Right lobe of liver (tissue), 6 donors: ENCODE data around the gene TROAP. TPM values are rescaled to one million over a fixed set of nuclear protein-coding genes. Genes with fewer than 3 reads are reported as not detected.
"Not testable (repeated sequence)": the region's sequence is repeated elsewhere in the genome, so short reads cannot be mapped to it uniquely, and the experiment has no call there.

ENCODE experiments used
- ATAC-seq, 4 donors: fragments of 200-7000 bp; cut with Tn5 transposase; one replicate each; pipeline ENCODE4 v1.9.1; 2020; ENCODE audit warnings: mild to moderate bottlenecking in 4 of 4, moderate library complexity in 4 of 4
- DNase-seq, 3 donors: peaks; one replicate each; pipeline ENCODE4 v3.0.0-alpha.2; 2020
- H3K27ac ChIP-seq, 3 donors: fragments of 200-600 bp; one replicate each; pipeline ENCODE4 v1.8.0; 2022
- H3K27me3 ChIP-seq, 2 donors: fragments of 200-600 bp; one replicate each; pipeline ENCODE4 v1.8.0; 2022
- H3K36me3 ChIP-seq, 4 donors: fragments of 200-600 bp; sonication (generic) in 1 of 4; one replicate each; pipeline versions ENCODE4 v1.5.1 to v1.8.0; 2017 to 2022; ENCODE audit warnings: control low read depth in 1 of 4
- H3K4me1 ChIP-seq, 4 donors: fragments of 200-600 bp; sonication (generic) in 1 of 4; one replicate each; pipeline versions ENCODE4 v1.5.1 to v1.8.0; 2017 to 2022; ENCODE audit warnings: control low read depth in 1 of 4
- H3K4me3 ChIP-seq, 3 donors: fragments of 200-600 bp; one replicate each; pipeline ENCODE4 v1.8.0; 2022
- H3K9me3 ChIP-seq, 4 donors: fragments of 200-600 bp; sonication (generic) in 1 of 4; one replicate each; pipeline versions ENCODE4 v1.5.1 to v1.8.0; 2017 to 2022; ENCODE audit warnings: control low read depth in 1 of 4
- POLR2A ChIP-seq: fragments of 450-650 bp; IDR thresholded peaks from one replicate; pipeline ENCODE4 v1.6.1; 2017; ENCODE audit warnings: antibody characterized with exemption, mild to moderate bottlenecking
- WGBS: methylation state at CpG from one replicate; pipeline ENCODE4 v1.1.6; 2018; ENCODE audit warnings: low coverage, low lambda C conversion rate; ENCODE audit not compliant: insufficient coverage; ENCODE audit errors: missing lambda C conversion rate; 5-methylcytosine and 5-hydroxymethylcytosine counted together
- intact Hi-C, 2 donors: fragments of 100-400 bp; cut with DNase I; formaldehyde crosslinking; loops; one replicate each; pipeline versions ENCODE4 v1.11.2 to v1.14.1; 2022
- total RNA-seq, 6 experiments: library from RNA; depleted of rRNA in 2 of 6; stranded (reverse); fragments of >200 nt in 2 of 6; fragmentation: NEBNext Ultra II Directional in 3 of 6; extraction: Animal tissue kit (Norgen Biotek cat#: 25700) in 3 of 6; gene quantifications; one replicate each; pipeline versions ENCODE4 v1.1.0 to v1.2.4, GENCODE V29; 2016 to 2023
- TF ChIP-seq, protein P1 (sequence below), 4 donors: fragments of 200-600 bp in 3 of 4; fragments of 450-650 bp in 1 of 4; IDR thresholded peaks; one replicate each; pipeline versions ENCODE4 v1.5.1 to v1.8.0; 2016 to 2022; ENCODE audit warnings: antibody characterized with exemption in 4 of 4, mild to moderate bottlenecking in 2 of 4
- donor health status: DM: no; HTN: yes; CAD: no.
- donor health status: DM: no; HTN: no; CAD: no.
- donor health status: DM: no; HTN: no; CAD: no.
- donor health status: DM: no; HTN: yes; CAD: no.
- donor health status: DM: no; HTN: yes; CAD: no.

TROAP gene
- total RNA-seq, 6 experiments from 2014 or later = 0.24 to 2.6 (median 0.93) TPM

DNA sequence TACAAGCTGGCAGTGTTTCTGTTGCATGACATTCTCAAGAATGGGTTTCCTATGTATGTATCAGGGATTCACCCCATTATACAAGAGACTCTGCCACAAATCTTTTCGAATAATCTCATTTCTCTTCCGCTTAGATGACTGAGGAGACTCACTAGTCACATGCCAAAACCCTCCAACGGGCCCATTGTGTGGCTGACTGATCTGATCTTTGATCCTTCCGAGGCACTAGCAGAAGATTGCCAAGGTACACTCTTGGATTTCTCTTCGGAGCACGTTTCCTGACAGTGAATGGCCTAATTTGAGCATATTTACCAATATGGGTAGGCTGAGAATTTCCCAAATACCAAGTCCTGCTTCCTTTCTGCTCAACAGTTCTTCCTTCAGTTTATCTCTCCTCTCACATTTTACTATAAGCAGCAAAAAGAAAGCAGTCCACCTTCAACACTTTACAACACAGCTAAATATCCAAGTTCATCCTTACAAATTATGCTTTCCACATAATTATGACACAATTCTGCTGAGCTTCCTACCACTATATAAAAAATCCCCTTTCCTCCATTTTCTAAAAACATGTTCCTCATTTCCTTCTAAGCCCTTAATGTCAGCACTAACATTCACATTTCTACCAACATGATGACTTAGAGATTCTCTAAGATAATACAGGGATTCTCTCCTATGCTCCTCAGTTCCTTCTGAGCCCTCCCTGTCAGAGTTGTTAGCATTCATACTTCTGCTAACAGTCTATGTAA lies 17.1 kb upstream of the TROAP start:
- no peaks in the 10 kb centered on the region for H3K36me3 ChIP-seq
- WGBS = 51% methylated on average over 6 of the region's 6 CpGs
- H3K9me3 ChIP-seq = no peaks in the 10 kb centered on the region
- TF ChIP-seq POLR2A = no peak
- TF ChIP-seq, protein P1, sequence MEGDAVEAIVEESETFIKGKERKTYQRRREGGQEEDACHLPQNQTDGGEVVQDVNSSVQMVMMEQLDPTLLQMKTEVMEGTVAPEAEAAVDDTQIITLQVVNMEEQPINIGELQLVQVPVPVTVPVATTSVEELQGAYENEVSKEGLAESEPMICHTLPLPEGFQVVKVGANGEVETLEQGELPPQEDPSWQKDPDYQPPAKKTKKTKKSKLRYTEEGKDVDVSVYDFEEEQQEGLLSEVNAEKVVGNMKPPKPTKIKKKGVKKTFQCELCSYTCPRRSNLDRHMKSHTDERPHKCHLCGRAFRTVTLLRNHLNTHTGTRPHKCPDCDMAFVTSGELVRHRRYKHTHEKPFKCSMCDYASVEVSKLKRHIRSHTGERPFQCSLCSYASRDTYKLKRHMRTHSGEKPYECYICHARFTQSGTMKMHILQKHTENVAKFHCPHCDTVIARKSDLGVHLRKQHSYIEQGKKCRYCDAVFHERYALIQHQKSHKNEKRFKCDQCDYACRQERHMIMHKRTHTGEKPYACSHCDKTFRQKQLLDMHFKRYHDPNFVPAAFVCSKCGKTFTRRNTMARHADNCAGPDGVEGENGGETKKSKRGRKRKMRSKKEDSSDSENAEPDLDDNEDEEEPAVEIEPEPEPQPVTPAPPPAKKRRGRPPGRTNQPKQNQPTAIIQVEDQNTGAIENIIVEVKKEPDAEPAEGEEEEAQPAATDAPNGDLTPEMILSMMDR (IDR thresholded peaks at IDR 0.05) = no peak
- H3K27ac ChIP-seq = no peak overlapping the region
- DNase-seq (no peak), ATAC-seq (no peak)
- H3K4me1 ChIP-seq = no peaks in the 10 kb centered on the region
- intact Hi-C loops = no loop called here
- H3K4me3 ChIP-seq = no peak overlapping the region
- H3K27me3 ChIP-seq = no peaks in the 10 kb centered on the region

GRCh38 chr12:49309386-49309785 lies 13.7 kb upstream of the TROAP start:
- WGBS = 85% methylated on average over 7 of the region's 7 CpGs
- intact Hi-C loops = no loop called here
- no peak for DNase-seq

DNA sequence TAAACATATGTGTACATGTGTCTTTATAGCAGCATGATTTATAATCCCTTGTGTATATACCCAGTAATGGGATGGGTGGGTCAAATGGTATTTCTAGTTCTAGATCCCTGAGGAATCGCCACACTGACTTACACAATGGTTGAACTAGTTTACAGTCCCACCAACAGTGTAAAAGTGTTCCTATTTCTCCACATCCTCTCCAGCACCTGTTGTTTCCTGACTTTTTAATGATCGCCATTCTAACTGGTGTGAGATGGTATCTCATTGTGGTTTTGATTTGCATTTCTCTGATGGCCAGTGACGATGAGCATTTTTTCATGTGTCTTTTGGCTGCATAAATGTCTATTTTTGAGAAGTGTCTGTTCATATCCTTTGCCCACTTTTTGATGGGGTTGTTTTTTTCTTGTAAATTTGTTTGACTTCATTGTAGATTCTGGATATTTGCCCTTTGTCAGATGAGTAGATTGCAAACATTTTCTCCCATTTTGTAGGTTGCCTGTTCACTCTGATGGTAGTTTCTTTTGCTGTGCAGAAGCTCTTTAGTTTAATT lies 12.5 kb upstream of the TROAP start:
- intact Hi-C loops, H3K27me3 ChIP-seq, ATAC-seq, DNase-seq, H3K4me3 ChIP-seq, H3K9me3 ChIP-seq, H3K27ac ChIP-seq, H3K4me1 ChIP-seq, H3K36me3 ChIP-seq: not testable (repeated sequence)
- WGBS = 50% methylated on average over 1 of the region's 3 CpGs

More at GRCh38 chr12:49309386-49309785, 13.7 kb upstream of the TROAP start:
- Histone ChIP-seq H3K4me1 (no peaks in the 10 kb centered on the region), H3K27me3 (no peaks in the 10 kb centered on the region), H3K27ac (no peak overlapping the region), H3K9me3 (no peaks in the 10 kb centered on the region), H3K36me3 (no peaks in the 10 kb centered on the region), H3K4me3 (no peak overlapping the region)
- no peak for ATAC-seq
- TF ChIP-seq, protein P1 (IDR thresholded peaks at IDR 0.05) = no peak
- TF ChIP-seq POLR2A = no peak

DNA sequence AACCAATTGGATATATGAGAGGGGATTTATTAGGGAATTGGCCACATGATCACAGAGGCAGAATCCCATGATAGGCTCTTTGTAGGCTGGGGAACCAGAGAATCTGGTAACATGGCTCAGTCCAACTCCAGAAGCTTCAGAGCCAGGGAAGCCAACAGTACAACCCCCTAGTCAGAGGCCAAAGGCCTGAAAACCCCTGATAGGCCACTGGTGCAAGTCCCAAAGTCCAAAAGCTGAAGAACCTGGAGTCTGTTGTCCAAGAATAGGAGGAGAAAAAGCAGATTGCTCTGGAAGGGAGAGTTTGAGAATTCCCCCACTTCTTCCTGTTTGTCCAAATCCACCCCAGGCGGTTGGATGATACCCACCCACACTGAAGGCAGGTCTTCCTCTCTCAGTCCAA lies 8.2 kb upstream of the TROAP start:
- TF ChIP-seq, protein P1 (IDR thresholded peaks at IDR 0.05) = no peak
- no peaks in the 10 kb centered on the region for H3K27me3 ChIP-seq

DNA sequence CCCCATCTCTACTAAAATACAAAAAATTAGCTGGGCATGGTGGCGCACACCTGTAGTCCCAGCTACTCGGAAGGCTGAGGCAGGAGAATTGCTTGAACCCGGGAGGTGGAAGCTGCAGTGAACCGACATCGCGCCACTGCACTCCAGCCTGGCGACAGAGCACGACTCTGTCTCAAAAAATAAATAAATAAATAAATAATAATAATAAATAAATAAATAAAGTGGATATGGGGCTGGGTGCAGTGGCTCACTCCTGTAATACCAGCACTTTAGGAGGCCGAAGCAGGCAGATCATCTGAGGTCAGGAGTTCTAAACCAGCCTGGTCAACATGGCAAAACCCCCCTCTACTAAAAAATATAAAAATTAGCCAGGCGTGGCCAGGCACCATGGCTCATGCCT lies 5.9 kb upstream of the TROAP start:
- WGBS = 90% methylated on average over 8 of the region's 10 CpGs
- ATAC-seq, intact Hi-C loops: not testable (repeated sequence)

More for the DNA sequence above, 8.2 kb upstream of the TROAP start:
- H3K27ac ChIP-seq = no peak overlapping the region
- no peaks in the 10 kb centered on the region for H3K36me3 ChIP-seq
- H3K4me1 ChIP-seq = no peaks in the 10 kb centered on the region
- WGBS = no CpG with 5 or more reads among the region's 1 CpG
- no peaks in the 10 kb centered on the region for H3K9me3 ChIP-seq
- intact Hi-C loops = no loop called here
- no peak for DNase-seq
- H3K4me3 ChIP-seq = no peak overlapping the region
- ATAC-seq = no peak

DNA sequence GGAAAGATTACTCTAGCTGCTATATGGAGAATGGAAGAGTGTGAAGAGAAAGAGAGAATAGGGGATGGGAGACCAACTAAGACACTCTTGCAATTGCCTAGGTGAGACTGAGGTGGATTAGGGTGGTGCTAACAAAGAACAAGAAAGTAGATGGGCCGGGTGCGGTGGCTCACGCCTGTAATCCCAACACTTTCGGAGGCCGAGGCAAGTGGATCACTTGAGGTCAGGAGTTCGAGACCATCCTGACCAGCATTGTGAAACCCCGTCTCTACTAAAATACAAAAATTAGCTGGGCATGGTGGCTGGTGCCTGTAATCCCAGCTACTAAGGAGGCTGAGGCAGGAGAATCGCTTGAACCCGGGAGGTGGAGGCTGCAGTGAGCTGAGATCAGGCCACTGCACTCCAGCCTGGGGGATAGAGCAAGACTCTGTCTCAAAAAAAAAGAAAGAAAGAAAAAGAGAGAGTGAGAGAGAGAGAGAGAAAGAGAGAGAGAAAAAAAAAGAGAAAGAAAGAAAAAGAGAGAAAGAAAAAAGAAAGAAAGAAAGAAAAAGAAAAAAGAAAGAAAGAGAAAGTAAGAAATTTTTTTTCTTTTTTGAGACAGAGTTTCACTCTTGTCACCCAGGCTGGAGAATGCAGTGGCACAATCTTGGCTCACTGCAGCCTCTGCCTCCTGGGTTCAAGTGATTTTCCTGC lies 2.5 kb upstream of the TROAP start:
- H3K27me3 ChIP-seq, H3K4me1 ChIP-seq, H3K36me3 ChIP-seq, ATAC-seq, intact Hi-C loops, H3K27ac ChIP-seq, H3K9me3 ChIP-seq, DNase-seq, H3K4me3 ChIP-seq: not testable (repeated sequence)
- WGBS = 89% methylated on average over 9 of the region's 9 CpGs

More for the DNA sequence above, 5.9 kb upstream of the TROAP start:
- not testable (repeated sequence) for H3K36me3 ChIP-seq, H3K4me3 ChIP-seq, H3K27ac ChIP-seq, H3K27me3 ChIP-seq, DNase-seq, H3K9me3 ChIP-seq, H3K4me1 ChIP-seq
